GM23248 (cell line): Measurements from ENCODE around the gene B4GALT3. TPM values are rescaled to one million over a fixed set of nuclear protein-coding genes. Genes with fewer than 3 reads are reported as not detected.

Experiments
- DNase-seq: peaks from one replicate; pipeline ENCODE4 v3.0.0-alpha.2; 2015
- H2AFZ ChIP-seq: fragments of 200-600 bp; sonication (generic); 2 replicates; pipeline ENCODE4 v1.6.1; 2016; ENCODE audit warnings: antibody characterized with exemption
- H3F3A ChIP-seq: fragments of 200-600 bp; sonication (generic); 2 replicates; pipeline ENCODE4 v1.6.1; 2016; ENCODE audit warnings: mild to moderate bottlenecking, antibody characterized with exemption, mixed run types; ENCODE audit not compliant: insufficient read depth
- H3K27ac ChIP-seq: fragments of 200-600 bp; sonication (generic); 2 replicates; pipeline ENCODE4 v1.5.1; 2016; ENCODE audit warnings: mild to moderate bottlenecking
- H3K27me3 ChIP-seq: fragments of 200-600 bp; sonication (generic); replicated peaks from 2 replicates; pipeline ENCODE4 v1.6.1; 2016; ENCODE audit warnings: mild to moderate bottlenecking; ENCODE audit not compliant: insufficient read depth
- H3K36me3 ChIP-seq: fragments of 200-600 bp; sonication (generic); 2 replicates; pipeline ENCODE4 v1.6.1; 2016; ENCODE audit warnings: low read depth, mild to moderate bottlenecking
- H3K4me1 ChIP-seq: fragments of 200-600 bp; sonication (generic); 2 replicates; pipeline ENCODE4 v1.6.1; 2016; ENCODE audit warnings: mild to moderate bottlenecking; ENCODE audit not compliant: insufficient read depth
- H3K4me2 ChIP-seq: fragments of 200-600 bp; sonication (generic); one replicate; pipeline ENCODE4 v1.6.1; 2016; ENCODE audit warnings: mild to moderate bottlenecking; ENCODE audit not compliant: unreplicated experiment
- H3K4me3 ChIP-seq: fragments of 200-600 bp; sonication (generic); 2 replicates; pipeline ENCODE4 v1.5.1; 2016; ENCODE audit warnings: mild to moderate bottlenecking
- H3K79me2 ChIP-seq: fragments of 200-600 bp; sonication (generic); 2 replicates; pipeline ENCODE4 v1.6.1; 2016; ENCODE audit warnings: mild to moderate bottlenecking; ENCODE audit not compliant: insufficient read depth
- H3K9ac ChIP-seq: fragments of 200-600 bp; sonication (generic); 2 replicates; pipeline ENCODE4 v1.6.1; 2016; ENCODE audit warnings: mild to moderate bottlenecking
- H3K9me2 ChIP-seq: fragments of 200-600 bp; sonication (generic); 2 replicates; pipeline ENCODE4 v1.6.1; 2016; ENCODE audit warnings: mixed run types, mild to moderate bottlenecking, moderate library complexity; ENCODE audit not compliant: insufficient read depth
- H3K9me3 ChIP-seq: fragments of 200-600 bp; sonication (generic); one replicate; pipeline ENCODE4 v1.6.1; 2017; ENCODE audit warnings: low read depth
- H4K20me1 ChIP-seq: fragments of 200-600 bp; sonication (generic); 2 replicates; pipeline ENCODE4 v1.6.0; 2016; ENCODE audit not compliant: insufficient read depth
- EZH2 ChIP-seq: fragments of 200-600 bp; sonication (generic); IDR thresholded peaks from 2 replicates; pipeline ENCODE4 v1.6.1; 2018; ENCODE audit warnings: antibody characterized with exemption, mild to moderate bottlenecking; ENCODE audit not compliant: insufficient read depth, poor library complexity, severe bottlenecking
- EZH2phosphoT487 ChIP-seq: fragments of 200-600 bp; sonication (generic); IDR thresholded peaks from 2 replicates; pipeline ENCODE4 v1.6.1; 2018; ENCODE audit warnings: antibody characterized with exemption, moderate library complexity, mild to moderate bottlenecking, low read depth; ENCODE audit not compliant: insufficient read depth
- WGBS, 2 experiments: methylation state at CpG; one replicate each; pipeline ENCODE4 v1.1.6; 2015 to 2017; ENCODE audit warnings: low lambda C conversion rate in 2 of 2, low coverage in 1 of 2; ENCODE audit errors: missing lambda C conversion rate in 2 of 2; 5-methylcytosine and 5-hydroxymethylcytosine counted together
- in situ Hi-C: fragments of 300-500 bp; cut with MboI; formaldehyde crosslinking; loops from 2 replicates; pipeline ENCODE4 v1.15.0; 2020
- polyA plus RNA-seq: library from polyadenylated mRNA; unstranded; fragments of >200 nt; fragmentation: Nextera tagmentation; extraction: Ambion mirVana; gene quantifications from 2 replicates; pipeline ENCODE4 v1.2.1, GENCODE V29; 2016
- total RNA-seq: library from RNA; depleted of rRNA; stranded (reverse); fragments of >200 nt; shearing (Covaris generic); gene quantifications from 2 replicates; pipeline ENCODE4 v1.2.3, GENCODE V29; 2014

The B4GALT3 gene
- total and polyA plus RNA-seq, 2 experiments from 2014 or later, result 31.3 to 34.5 TPM

DNA sequence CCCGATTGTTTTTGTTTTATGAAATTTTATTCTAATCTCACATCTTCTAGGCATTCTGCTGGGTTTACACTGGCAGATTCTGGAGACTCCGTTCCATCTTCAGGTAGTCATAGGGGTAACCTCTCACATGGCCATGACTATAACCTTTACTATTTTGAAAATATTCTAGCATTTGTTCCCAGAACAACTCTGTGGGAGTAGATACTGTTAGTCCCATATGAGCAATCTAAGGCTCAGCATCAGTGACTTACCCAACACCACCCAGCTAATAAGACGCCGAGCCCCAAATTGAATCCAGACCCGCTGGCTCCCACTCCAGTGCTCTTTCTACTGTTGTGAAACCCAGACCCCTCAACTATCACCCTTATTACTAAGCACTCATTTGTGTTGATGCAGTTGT lies 11.7 kb upstream of the B4GALT3 start:
- peak; percentile 96 for DNase-seq
- Histone ChIP-seq H3K9ac (peak overlapping the region; percentile 72), H3K4me2 (peak overlapping the region; percentile 48), H2AFZ (no peak overlapping the region), H3K4me3 (peak overlapping the region; percentile 28; the same call in 1 of the 2 replicates), H3K36me3 (peaks cover 6% of the 10 kb centered on the region; the same call in 1 of the 2 replicates), H3K9me2 (no peaks in the 10 kb centered on the region), H3K27ac (peak overlapping the region; percentile 95), H4K20me1 (no peaks in the 10 kb centered on the region), H3F3A (peaks cover 29% of the 10 kb centered on the region), H3K79me2 (no peaks in the 10 kb centered on the region), H3K9me3 (no peaks in the 10 kb centered on the region), H3K4me1 (peaks cover 28% of the 10 kb centered on the region), H3K27me3 (no peaks in the 10 kb centered on the region)
- TF ChIP-seq EZH2phosphoT487 (no peak), EZH2 (no peak)
- 6 to 11% methylated on average over 5 of the region's 5 CpGs for WGBS, 2 experiments
- in situ Hi-C loops, result no loop called here

DNA sequence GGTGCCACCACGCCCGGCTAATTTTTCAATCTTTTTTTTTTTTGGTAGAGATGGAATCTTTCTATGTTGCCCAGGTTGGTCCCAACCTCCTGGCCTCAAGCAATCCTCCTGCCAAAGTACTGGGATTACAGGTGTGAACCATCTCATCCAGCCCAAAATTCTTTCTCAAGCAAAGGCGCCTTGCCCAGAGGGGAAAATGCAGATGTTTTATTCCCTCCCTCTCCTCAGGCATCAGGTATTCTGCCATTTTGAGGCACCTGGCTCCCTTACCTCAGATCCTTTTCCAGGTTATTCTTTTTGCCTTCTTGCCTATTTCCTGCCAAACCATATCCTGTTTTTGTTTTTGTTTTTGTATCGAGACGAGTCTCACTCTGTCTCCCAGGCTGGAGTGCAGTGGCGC lies 11.1 kb upstream of the B4GALT3 start:
- Histone ChIP-seq H2AFZ (no peak overlapping the region), H3K27me3 (no peaks in the 10 kb centered on the region), H3K9me3 (no peaks in the 10 kb centered on the region), H3K9ac (peak overlapping the region; percentile 45), H3K9me2 (no peaks in the 10 kb centered on the region), H3K27ac (peak overlapping the region; percentile 95), H3K4me2 (no peak overlapping the region), H3K36me3 (peaks cover 6% of the 10 kb centered on the region; the same call in 1 of the 2 replicates), H4K20me1 (no peaks in the 10 kb centered on the region), H3K4me3 (no peak overlapping the region), H3K4me1 (peaks cover 28% of the 10 kb centered on the region), H3K79me2 (no peaks in the 10 kb centered on the region), H3F3A (peaks cover 29% of the 10 kb centered on the region)
- DNase-seq, result no peak
- in situ Hi-C loops, result no loop called here
- 67 to 73% methylated on average over 6 of the region's 6 CpGs for WGBS, 2 experiments
- TF ChIP-seq EZH2, result no peak
- TF ChIP-seq EZH2phosphoT487, result no peak

DNA sequence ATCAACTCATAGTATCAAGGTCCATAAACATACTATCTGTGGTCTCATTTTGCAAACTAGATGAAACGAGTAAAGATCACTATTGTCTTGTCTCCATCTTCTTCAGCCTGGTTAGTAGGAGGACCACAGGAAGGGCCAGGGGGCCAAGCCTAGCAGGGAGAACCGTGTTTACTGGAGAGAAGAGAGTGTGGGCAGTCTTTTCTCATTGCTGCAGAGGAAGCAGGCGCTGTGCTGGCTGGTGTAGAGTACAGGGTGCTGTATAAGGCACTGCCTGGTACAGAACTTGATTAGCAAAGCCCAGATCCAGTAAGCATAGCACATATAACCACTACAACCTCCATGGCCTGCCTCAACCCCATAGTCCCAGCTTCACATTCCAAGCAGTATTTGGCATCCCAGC lies 10.0 kb upstream of the B4GALT3 start:
- no peak overlapping the region for H3K4me2 ChIP-seq
- no peaks in the 10 kb centered on the region for H3K9me2 ChIP-seq
- TF ChIP-seq EZH2 (no peak), EZH2phosphoT487 (no peak)
- peaks cover 5% of the 10 kb centered on the region; the same call in 1 of the 2 replicates for H3K36me3 ChIP-seq
- H3K27ac ChIP-seq, result no peak overlapping the region
- peaks cover 36% of the 10 kb centered on the region for H3K4me1 ChIP-seq
- no peaks in the 10 kb centered on the region for H3K9me3 ChIP-seq
- H3K79me2 ChIP-seq, result no peaks in the 10 kb centered on the region
- in situ Hi-C loops, result no loop called here
- H3K27me3 ChIP-seq, result no peaks in the 10 kb centered on the region
- peaks cover 37% of the 10 kb centered on the region for H3F3A ChIP-seq
- no peak overlapping the region for H3K9ac ChIP-seq
- no peak for DNase-seq
- no peak overlapping the region for H3K4me3 ChIP-seq
- no peaks in the 10 kb centered on the region for H4K20me1 ChIP-seq
- WGBS, 2 experiments, result 85% methylated on average over 3 of the region's 3 CpGs
- no peak overlapping the region for H2AFZ ChIP-seq

DNA sequence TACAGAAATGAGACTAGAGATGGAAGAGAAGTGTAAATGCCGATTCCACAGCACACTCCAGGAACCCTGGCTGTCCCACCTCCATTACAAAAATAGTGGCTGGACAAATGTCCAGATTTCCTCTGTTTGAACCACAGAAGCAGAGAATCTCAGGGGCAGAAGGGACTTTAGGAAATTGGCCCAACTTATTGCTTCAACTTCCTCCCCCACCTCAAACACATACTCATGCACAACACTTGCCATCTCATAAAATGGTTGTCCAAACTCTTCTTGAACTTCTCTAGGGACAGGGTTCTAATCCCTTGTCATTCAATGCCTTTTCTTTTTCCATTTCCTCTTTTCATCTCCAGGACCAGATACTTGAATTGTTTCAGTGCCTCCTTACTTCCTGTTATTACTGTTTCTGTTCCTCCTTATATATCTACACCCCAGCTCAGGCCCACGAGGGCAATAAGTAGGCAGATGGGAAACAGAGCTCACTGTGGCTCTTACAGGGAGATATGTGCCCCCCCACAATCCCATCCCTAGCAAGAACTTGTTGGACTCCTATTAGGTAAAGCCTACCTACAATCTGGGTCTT lies 8.5 kb upstream of the B4GALT3 start:
- in situ Hi-C loops, result no loop called here
- TF ChIP-seq EZH2, result no peak
- TF ChIP-seq EZH2phosphoT487, result no peak
- Histone ChIP-seq H3K9me2 (no peaks in the 10 kb centered on the region), H3K4me1 (peaks cover 43% of the 10 kb centered on the region), H2AFZ (peak overlapping the region; percentile 54), H3F3A (peaks cover 37% of the 10 kb centered on the region), H3K9me3 (no peaks in the 10 kb centered on the region), H3K27me3 (no peaks in the 10 kb centered on the region), H3K27ac (peak overlapping the region; percentile 49), H3K9ac (no peak overlapping the region), H3K36me3 (no peaks in the 10 kb centered on the region), H3K4me2 (peak overlapping the region; percentile 11), H4K20me1 (no peaks in the 10 kb centered on the region), H3K79me2 (no peaks in the 10 kb centered on the region), H3K4me3 (no peak overlapping the region)
- WGBS, 2 experiments, result 5 to 15% methylated on average over 2 of the region's 2 CpGs
- no peak for DNase-seq
